Lower leg skin (tissue), 3 donors: Measurements from ENCODE around the gene NOX1.

Experiments
- CTCF ChIP-seq, 3 donors: fragments of 450-650 bp; IDR thresholded peaks; one replicate each; pipeline ENCODE4 v1.5.1; 2016; ENCODE audit warnings: antibody characterized with exemption in 3 of 3, mild to moderate bottlenecking in 3 of 3, moderate library complexity in 2 of 3
- POLR2A ChIP-seq, 2 donors: fragments of 450-650 bp; IDR thresholded peaks; one replicate each; pipeline ENCODE4 v1.6.1; 2016 to 2017; ENCODE audit warnings: antibody characterized with exemption in 2 of 2, mild to moderate bottlenecking in 1 of 2, moderate library complexity in 1 of 2

- TF ChIP-seq CTCF (IDR thresholded peaks at IDR 0.05) (no peak), POLR2A (IDR thresholded peaks at IDR 0.05) (no peak)
These were observed 54.1 kb downstream of the NOX1 start, which contains the start of gene CSTF2 for GRCh38 chrX:100819837-100820666.
